ENCODE data around the gene CBLIF.

- no peak for TF ChIP-seq CTCF (conservative IDR thresholded peaks at IDR 0.05; ENCODE audit: low read length)
- no peak for TF ChIP-seq EZH2phosphoT487 (IDR thresholded peaks at IDR 0.05; ENCODE audit: borderline replicate concordance, low read depth, low read length)
These were observed 21.1 kb upstream of the CBLIF start, which contains the start of gene TCN1 for GRCh38 chr11:59866397-59866796.
